HS-27A (cell line): ENCODE data around the gene CUL9.

Source experiments
- DNase-seq: peaks from one replicate; pipeline ENCODE4 v3.0.0-alpha.2; 2012; ENCODE audit warnings: low read depth, missing footprints

Gene CUL9

GRCh38 chr6:43229803-43230620, 48.0 kb downstream of the CUL9 start:
- no peak for DNase-seq

DNA sequence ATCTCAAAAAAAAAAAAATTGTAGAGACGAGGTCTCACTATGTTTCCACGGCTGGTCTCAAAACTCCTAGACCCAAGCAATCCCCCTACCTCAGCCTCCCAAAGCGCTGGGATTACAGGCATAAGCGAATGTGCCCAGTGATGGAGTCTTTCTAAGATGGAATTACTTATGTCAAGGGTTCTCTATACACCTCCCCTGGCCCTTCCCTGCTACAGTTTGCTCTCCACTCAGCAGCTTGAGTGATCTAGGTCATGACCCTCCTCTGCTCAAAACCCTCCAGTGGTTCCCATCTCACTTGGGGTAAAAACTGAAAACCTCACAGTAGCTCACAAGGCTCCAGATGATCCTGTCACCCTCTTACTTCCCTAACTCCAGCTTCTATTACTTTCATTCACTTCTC, 49.1 kb downstream of the CUL9 start:
- DNase-seq, result no peak

- DNase-seq, result no peak
These were observed 49.9 kb downstream of the CUL9 start for GRCh38 chr6:43231735-43232450.

DNA sequence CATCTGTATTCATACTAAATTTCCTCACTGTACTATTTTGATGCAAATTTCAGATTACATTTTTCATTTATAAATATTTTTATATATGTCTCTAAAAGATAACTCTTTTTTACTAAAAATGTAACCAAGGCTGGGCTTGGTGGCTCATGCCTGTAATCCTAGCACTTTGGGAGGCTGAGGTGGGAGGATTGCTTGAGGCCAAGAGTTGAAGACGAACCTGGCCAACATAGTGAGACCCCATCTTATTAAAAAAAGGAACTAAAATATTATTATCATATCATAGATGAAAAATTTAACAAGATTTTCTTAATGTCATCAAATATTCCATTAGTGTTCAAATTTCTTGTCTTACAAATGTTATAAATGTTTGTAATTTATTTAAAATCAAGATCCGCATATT, 53.8 kb downstream of the CUL9 start:
- no peak for DNase-seq

DNA sequence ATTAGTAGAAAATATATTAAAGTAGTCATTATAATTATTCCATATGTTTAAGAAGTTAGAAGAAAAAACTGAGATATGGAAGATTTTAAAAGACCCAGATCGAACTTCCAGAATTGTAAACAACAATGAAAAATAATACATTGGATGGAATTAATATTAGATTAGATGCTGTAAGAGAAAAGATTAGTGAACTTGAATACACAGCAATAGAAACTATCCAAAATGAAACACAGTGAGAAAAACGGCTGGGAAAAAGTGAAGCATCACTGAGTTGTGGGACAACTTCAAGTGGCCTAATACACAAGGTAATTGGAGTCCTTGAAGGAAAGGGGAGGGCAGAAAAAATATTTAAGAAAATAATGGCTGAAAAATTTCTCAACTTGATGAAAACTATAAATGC, 57.1 kb downstream of the CUL9 start:
- no peak for DNase-seq

- no peak for DNase-seq
These were observed 59.0 kb downstream of the CUL9 start for GRCh38 chr6:43240950-43241349.

GRCh38 chr6:43241446-43241845, 59.5 kb downstream of the CUL9 start:
- no peak for DNase-seq

DNA sequence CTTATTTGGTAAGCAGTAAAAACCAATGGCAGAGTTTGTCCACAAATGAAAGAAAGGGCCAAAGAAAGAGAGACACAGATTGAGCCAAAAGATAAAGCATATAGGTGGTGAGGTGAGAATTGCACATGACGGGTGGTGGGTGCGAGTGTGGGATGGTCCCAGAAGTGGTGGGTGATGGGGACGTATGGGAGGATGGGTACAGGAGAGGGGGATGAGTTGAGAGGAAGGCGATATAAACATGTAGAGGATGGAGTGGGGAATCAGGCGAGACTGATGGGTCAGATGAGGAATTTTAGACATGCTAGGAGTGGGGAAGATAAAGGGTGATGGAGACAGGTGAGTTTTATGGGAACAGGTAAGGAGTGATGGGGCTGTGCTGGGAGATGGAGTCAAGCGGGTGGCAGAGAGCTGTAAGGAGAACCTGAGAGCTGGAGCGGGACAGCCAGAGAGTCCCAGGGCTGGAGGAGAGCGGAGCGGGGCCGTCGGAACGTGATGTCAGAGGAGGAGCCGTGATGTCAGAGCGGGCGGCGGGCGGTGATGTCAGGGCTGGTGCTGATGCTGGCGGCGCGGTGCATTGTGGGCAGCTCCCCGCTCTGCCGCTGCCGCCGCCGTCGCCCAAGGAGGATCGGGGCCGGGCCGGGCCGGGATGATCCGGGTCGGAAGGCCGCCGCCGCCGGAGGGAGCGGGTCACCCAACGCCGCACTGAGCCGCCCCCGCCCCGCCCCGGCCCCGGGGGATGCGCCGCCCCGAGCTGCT, 61.1 kb downstream of the CUL9 start, which contains the start of gene TTBK1:
TTBK1 (plus strand) TSS at position 574 of the 756 bp plus-strand sequence. CDS start 3,180 bp downstream, outside the sequence.
- no peak for DNase-seq

DNA sequence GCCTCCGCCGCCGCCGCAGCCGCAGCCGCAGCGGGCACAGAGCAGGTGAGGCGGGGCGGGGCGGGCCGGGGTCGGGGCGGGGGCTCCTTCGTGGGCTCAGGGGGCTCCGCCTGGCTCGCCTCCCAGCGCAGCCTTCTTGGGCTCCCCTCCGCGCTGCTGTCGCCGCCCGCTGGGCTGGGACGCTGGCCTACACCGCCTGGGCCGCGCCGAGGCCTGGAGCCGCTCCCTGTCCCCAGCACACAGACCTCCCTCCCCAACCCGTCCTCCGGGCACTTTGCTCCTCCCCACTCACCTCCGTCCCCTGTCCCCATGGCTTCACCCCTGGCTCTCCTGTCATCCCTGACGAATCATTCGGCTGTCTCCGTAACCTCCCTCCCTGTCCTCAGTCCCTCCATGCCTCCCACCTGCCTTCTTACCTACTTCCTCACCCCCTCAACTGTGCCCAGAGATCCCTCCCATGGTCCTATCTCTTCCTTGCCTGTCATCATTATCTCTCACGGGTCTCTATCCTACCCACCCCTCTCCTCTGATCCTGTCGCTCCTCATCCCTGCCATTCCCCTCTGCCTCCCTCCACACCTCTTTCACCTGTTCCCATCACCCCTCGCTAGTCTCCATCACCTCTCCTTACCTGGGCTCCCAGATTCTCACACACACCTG, 61.8 kb downstream of the CUL9 start:
- DNase-seq, result no peak

GRCh38 chr6:43246301-43247113, 64.5 kb downstream of the CUL9 start:
- DNase-seq, result no peak

GRCh38 chr6:43247114-43247999, 65.4 kb downstream of the CUL9 start:
- no peak for DNase-seq

- DNase-seq, result no peak
These were observed 66.1 kb downstream of the CUL9 start for GRCh38 chr6:43248101-43248500.

DNA sequence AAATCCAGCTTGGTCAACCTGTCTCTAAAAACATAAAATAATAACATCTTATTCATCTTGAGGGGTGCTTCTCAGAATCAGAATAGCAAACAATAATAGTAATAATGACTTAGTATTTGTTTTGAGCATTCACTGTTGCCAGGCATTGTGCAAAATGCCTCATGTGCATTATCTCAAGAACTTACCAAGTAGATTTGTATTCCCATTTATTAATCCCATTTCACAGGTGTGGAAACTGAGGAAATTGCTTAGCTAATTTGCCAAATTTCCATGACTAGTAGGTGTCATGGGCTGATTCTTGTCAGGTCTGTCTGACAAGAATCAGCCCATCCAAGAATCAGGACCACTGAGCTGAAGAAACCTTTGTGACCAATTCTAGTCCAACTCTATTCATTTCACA, 66.8 kb downstream of the CUL9 start:
- no peak for DNase-seq

DNA sequence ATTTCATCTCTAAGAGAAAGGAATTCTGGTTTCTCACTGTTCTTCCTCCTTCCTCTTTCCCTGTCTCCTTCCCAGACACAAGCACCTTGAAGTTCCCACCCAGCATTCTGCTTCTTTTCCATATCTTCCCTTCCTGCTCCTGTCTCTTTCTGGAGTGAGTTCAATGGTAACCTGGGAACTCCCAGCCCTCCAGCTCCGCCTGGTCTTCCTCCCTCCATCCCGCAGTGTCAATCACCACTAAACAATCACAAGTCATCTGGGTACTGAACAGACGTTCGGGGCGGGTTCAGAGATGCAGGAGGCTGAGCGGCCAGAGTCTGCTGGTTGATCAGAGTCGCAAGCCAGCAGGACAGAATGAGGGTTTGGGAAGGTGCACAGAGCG, 69.0 kb downstream of the CUL9 start:
- DNase-seq, result no peak

GRCh38 chr6:43253401-43253800, 71.4 kb downstream of the CUL9 start:
- DNase-seq, result no peak

DNA sequence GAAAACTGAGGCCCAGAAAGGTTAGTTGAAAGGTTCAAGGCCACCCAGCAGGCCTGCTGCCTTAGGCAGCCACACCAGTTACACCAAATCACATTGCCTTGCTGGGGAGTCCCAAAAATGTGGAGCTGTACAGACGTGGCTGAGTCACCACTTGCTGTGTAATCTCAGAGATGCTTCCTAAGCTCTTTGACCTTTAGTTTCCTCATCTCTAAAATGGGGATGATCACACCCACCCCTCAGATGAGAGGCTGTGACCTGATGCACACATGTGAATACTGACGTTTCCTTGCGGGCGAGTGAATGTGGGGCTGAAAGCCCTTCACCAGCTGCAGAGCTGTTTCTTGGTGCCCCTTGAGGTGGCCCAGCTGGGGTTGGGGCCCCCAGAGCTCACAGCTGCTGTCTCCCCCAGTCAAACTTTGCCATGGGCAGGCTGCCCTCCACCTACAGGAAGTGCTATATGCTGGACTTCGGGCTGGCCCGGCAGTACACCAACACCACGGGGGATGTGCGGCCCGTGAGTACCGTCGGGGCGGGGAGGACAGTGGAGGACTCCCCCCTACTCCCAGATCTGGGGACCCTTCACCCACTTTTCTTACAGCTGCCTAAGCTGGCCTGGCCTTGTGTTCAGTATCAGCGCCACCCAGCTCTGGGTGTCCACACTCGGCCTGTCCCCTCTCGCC, 72.3 kb downstream of the CUL9 start:
- no peak for DNase-seq

DNA sequence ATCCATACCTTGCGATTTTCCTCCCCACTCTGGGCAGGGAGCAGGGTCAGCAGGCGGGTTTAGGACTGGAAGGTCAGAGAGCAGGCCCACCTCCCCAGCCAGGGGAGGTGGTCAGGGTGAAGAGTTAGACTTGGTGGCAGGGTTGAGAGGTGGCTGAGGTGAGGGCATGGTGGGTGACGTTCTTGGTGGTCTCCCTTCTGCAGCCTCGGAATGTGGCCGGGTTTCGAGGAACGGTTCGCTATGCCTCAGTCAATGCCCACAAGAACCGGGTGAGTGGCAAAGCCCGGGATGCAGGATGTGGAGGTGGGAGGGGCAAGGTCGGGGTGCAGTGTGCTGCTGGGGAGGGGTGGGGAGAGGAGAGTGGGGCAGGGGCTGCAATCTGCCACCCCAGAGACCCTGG, 72.8 kb downstream of the CUL9 start:
- no peak for DNase-seq

GRCh38 chr6:43255408-43256054, 73.5 kb downstream of the CUL9 start:
- DNase-seq, result no peak

DNA sequence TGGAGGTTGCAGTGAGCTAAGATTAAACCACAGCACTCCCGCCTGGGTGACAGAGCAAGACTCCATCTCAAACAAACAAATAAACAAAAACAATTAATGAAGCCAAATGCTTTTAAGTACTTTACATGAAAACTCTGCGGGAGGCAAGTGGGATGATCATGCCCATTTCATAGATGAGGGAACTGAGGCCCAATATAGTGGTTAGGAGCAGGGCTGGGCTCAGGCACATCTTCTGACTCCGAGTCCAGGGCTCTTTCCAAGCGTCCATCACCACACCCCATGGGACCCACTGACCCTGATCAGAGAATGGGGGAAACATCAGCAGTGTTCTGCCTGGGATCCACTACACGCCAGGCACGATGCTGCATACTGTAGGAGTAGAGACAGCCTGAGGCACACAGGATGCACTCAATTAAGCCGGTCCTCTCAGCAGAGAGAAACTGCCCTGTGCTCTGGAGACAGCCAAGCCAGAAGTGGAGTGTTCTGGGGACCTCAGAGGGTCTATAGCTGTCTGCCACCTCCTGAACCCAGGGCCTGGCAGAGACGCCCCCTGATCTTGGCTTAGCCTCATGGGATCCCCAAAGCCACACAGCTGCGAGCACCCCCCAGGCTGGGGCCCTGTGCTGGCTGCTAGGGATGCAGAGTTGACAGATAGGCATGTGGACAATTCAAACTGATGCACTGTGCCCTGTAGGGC, 74.8 kb downstream of the CUL9 start:
- no peak for DNase-seq
